Loucy (cell line): ENCODE results near the gene AP1G1.

ENCODE experiments used
- H2AFZ ChIP-seq: fragments of 200-600 bp; sonication (generic); 2 replicates; pipeline ENCODE4 v1.6.0; 2016; ENCODE audit warnings: antibody characterized with exemption, mild to moderate bottlenecking, low read length, moderate library complexity
- H3F3A ChIP-seq: fragments of 200-600 bp; 2 replicates; pipeline ENCODE4 v1.6.0; 2016; ENCODE audit warnings: antibody characterized with exemption, low read depth, mild to moderate bottlenecking
- H3K27me3 ChIP-seq: fragments of 200-600 bp; sonication (generic); 2 replicates; pipeline ENCODE4 v1.6.1; 2014; ENCODE audit warnings: low read length, mild to moderate bottlenecking; ENCODE audit not compliant: insufficient read depth, poor library complexity, severe bottlenecking
- H3K36me3 ChIP-seq: fragments of 200-600 bp; sonication (generic); 2 replicates; pipeline ENCODE4 v1.6.1; 2016; ENCODE audit warnings: low read length; ENCODE audit not compliant: insufficient read depth
- H3K4me1 ChIP-seq: fragments of 200-600 bp; sonication (generic); 2 replicates; pipeline ENCODE4 v1.5.1; 2014; ENCODE audit warnings: low read length, mild to moderate bottlenecking; ENCODE audit not compliant: insufficient read depth, poor library complexity, severe bottlenecking
- H3K4me2 ChIP-seq: fragments of 200-600 bp; sonication (generic); 2 replicates; pipeline ENCODE4 v1.6.0; 2014; ENCODE audit warnings: antibody characterized with exemption, low read length, low read depth, mild to moderate bottlenecking; ENCODE audit not compliant: poor library complexity, severe bottlenecking
- H3K4me3 ChIP-seq: fragments of 200-600 bp; sonication (generic); 2 replicates; pipeline ENCODE4 v1.5.1; 2014; ENCODE audit warnings: low read length, mild to moderate bottlenecking, mixed read lengths; ENCODE audit not compliant: poor library complexity, severe bottlenecking
- H3K79me2 ChIP-seq: fragments of 200-600 bp; sonication (generic); 2 replicates; pipeline ENCODE4 v1.6.1; 2014; ENCODE audit warnings: low read length; ENCODE audit not compliant: insufficient read depth
- H3K9ac ChIP-seq: fragments of 200-600 bp; sonication (generic); 2 replicates; pipeline ENCODE4 v1.6.0; 2014; ENCODE audit warnings: mild to moderate bottlenecking, low read depth, low read length, moderate library complexity; ENCODE audit not compliant: poor library complexity, severe bottlenecking
- H3K9me2 ChIP-seq: fragments of 200-600 bp; sonication (generic); replicated peaks from 2 replicates; pipeline ENCODE4 v1.6.1; 2016; ENCODE audit warnings: low read depth, low read length, mixed read lengths
- H3K9me3 ChIP-seq: fragments of 200-600 bp; sonication (generic); 2 replicates; pipeline ENCODE4 v1.6.1; 2014; ENCODE audit warnings: mild to moderate bottlenecking, antibody characterized with exemption, low read length, low read depth; ENCODE audit not compliant: insufficient read depth
- H4K20me1 ChIP-seq: fragments of 200-600 bp; sonication (generic); 2 replicates; pipeline ENCODE4 v1.6.0; 2014; ENCODE audit warnings: antibody characterized with exemption, low read length, mild to moderate bottlenecking; ENCODE audit not compliant: insufficient read depth, poor library complexity, severe bottlenecking
- EZH2phosphoT487 ChIP-seq: fragments of 200-600 bp; IDR thresholded peaks from 2 replicates; pipeline ENCODE4 v1.6.1; 2018; ENCODE audit warnings: antibody characterized with exemption, mild to moderate bottlenecking, moderate library complexity, borderline replicate concordance
- TF ChIP-seq, protein P1 (sequence below): fragments of 200-600 bp; sonication (generic); conservative IDR thresholded peaks from 2 replicates; pipeline ENCODE4 v1.5.1; 2014; ENCODE audit warnings: mild to moderate bottlenecking, antibody characterized with exemption, low read length

The AP1G1 gene

DNA sequence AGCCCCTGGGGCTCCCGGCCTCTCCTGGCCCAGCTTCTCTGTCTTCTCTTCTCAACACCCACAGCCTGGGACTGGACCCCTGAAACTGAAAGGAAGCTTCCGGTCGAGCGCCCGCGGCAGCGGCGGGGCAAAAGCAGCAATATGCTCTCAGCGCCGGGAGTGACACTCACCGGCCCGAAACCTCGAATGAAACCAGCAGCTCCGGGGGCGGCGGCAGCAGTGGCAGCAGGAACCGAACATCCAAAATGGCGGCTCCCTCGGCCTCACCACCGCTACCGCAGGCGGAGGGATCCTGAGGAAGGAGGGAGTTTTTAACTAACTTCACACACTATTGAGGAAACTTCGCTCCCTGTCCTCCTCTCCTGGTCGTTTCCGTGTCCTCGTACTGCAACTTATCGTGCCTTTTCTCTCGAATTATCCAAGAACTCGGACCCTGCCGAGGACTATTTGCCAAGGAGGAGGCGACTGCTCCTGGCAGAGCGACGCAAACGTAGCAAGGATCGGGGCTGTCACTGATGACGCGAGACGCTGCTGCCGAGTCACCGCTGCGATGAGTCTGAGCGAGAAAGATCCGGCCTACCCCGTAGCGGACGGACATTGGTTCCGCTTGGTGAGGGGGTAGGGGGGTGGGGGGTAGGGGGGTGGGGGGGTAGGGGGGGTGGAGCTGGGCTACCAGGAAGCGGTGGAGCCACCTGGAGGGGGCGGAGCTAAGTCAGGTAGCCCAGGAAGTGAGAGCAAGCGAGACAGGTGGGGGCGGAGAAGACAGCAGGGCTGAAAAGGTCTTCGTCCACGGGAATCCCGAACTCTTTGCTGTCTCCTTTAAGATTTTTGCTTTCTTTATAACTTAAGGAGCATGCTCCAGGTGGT is at the start of gene AP1G1:
Gene AP1G1, minus strand, starts transcription at position 242 of the 867 bp plus-strand sequence. CDS start 19,355 bp downstream, outside the sequence.
- H3K4me2 ChIP-seq: peak within 1 kb of the TSS; percentile 91
- no peaks in the 10 kb centered on the region for H3F3A ChIP-seq
- H3K27me3 ChIP-seq: no peaks in the 10 kb centered on the region
- peaks cover 46% of the 10 kb centered on the region for H3K79me2 ChIP-seq
- no peaks in the 10 kb centered on the region for H3K36me3 ChIP-seq
- H3K4me3 ChIP-seq: peak within 1 kb of the TSS; percentile 86
- peaks cover 35% of the 10 kb centered on the region for H4K20me1 ChIP-seq
- H3K9me3 ChIP-seq: no peaks in the 10 kb centered on the region
- H2AFZ ChIP-seq: peak within 1 kb of the TSS; percentile 97
- no peaks in the 10 kb centered on the region for H3K9me2 ChIP-seq
- peaks cover 17% of the 10 kb centered on the region for H3K4me1 ChIP-seq
- H3K9ac ChIP-seq: peak within 1 kb of the TSS; percentile 86
- no peak for TF ChIP-seq EZH2phosphoT487
- TF ChIP-seq, protein P1, sequence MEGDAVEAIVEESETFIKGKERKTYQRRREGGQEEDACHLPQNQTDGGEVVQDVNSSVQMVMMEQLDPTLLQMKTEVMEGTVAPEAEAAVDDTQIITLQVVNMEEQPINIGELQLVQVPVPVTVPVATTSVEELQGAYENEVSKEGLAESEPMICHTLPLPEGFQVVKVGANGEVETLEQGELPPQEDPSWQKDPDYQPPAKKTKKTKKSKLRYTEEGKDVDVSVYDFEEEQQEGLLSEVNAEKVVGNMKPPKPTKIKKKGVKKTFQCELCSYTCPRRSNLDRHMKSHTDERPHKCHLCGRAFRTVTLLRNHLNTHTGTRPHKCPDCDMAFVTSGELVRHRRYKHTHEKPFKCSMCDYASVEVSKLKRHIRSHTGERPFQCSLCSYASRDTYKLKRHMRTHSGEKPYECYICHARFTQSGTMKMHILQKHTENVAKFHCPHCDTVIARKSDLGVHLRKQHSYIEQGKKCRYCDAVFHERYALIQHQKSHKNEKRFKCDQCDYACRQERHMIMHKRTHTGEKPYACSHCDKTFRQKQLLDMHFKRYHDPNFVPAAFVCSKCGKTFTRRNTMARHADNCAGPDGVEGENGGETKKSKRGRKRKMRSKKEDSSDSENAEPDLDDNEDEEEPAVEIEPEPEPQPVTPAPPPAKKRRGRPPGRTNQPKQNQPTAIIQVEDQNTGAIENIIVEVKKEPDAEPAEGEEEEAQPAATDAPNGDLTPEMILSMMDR: no peak

DNA sequence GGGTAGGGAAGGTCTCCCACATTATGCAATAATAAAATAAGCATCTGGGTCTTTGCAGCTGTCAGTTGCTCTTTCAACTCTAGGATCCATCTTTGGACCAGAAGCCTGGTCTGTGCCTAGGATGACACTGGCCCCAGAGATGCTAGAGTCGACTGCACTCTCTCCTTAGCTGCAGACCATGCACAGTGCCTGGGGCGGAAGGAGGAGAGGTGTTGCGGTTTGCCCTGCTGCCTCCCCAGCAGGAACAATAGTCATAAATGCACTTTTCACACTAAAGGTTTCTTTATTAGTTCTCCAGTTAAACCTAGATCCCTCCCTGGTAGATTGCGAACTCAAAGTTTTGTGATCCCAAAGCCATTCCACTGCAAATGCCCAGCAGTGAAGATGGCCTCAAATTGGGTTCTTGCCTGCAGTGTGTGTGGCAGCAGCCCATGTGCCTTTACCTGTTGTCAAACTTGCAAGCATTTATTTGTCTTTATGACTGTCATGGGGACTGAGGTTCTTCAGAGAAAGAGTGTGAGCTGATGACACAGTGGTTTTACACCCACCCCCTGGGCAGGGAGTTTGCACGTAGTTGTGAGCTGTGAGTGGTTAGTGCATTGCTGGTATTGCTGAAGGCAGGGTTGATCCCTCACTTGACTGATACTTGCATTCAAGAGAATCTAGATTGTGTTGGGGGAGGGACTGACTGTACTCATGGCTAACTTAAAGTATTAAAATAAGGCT is 47.5 kb upstream of the AP1G1 start:
- no peak overlapping the region for H3K4me2 ChIP-seq
- no peaks in the 10 kb centered on the region for H3K27me3 ChIP-seq
- H3K79me2 ChIP-seq: no peaks in the 10 kb centered on the region
- H3F3A ChIP-seq: no peaks in the 10 kb centered on the region
- no peak overlapping the region for H2AFZ ChIP-seq
- H3K4me3 ChIP-seq: no peak overlapping the region
- H3K9ac ChIP-seq: no peak overlapping the region
- no peaks in the 10 kb centered on the region for H3K9me2 ChIP-seq
- no peak for TF ChIP-seq EZH2phosphoT487
- TF ChIP-seq, protein P1: no peak
- H3K36me3 ChIP-seq: peaks cover 23% of the 10 kb centered on the region; the same call in 1 of the 2 replicates
- peaks cover 5% of the 10 kb centered on the region for H3K4me1 ChIP-seq
- no peaks in the 10 kb centered on the region for H4K20me1 ChIP-seq
- no peaks in the 10 kb centered on the region for H3K9me3 ChIP-seq

DNA sequence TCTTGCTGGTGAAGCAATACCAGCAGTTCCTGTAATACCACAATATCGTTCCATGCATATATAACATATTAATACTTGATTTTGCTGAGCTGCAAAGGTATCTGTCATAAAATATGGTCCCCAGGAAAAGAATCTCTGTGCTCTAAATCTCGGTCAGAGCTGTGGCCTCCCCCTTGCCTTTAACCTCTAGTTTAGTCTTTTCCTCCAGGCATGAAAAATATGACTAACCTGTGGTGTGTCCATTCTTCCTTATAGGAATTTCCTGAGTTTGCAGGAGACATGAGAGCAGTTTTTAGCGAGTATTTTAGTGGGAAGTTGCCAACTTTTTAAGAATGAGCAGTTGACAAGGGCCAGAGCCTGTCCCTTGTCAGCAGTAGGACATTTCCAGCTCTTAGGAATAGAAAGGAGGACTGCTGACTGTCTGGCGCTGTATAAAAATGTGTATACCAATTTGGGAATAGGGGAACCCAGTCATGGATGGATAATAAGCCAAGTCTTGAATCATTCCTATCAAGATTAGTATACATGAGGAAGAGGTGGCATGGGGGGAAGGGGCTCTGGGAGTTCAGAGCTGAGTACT is 45.8 kb upstream of the AP1G1 start:
- Histone ChIP-seq H3K4me2 (peak overlapping the region; percentile 2), H3K27me3 (no peaks in the 10 kb centered on the region), H3K36me3 (peaks cover 25% of the 10 kb centered on the region; the same call in 1 of the 2 replicates), H3K79me2 (no peaks in the 10 kb centered on the region), H3K4me1 (peaks cover 5% of the 10 kb centered on the region), H3K9me2 (no peaks in the 10 kb centered on the region), H3F3A (no peaks in the 10 kb centered on the region), H3K9ac (no peak overlapping the region), H3K9me3 (no peaks in the 10 kb centered on the region), H2AFZ (no peak overlapping the region), H3K4me3 (no peak overlapping the region), H4K20me1 (no peaks in the 10 kb centered on the region)
- TF ChIP-seq EZH2phosphoT487: no peak
- TF ChIP-seq, protein P1: no peak
